NCI-H2107 treated with DMSO at 0.1 percent for 48 hours (cell line): ENCODE results near the gene CHST1.

Experiments
- DNase-seq: peaks from one replicate; lab custom pipeline; 2025; ENCODE audit not compliant: unreplicated experiment; lab: John Stamatoyannopoulos, UW

The CHST1 gene

GRCh38 chr11:45607995-45608394 lies 57.4 kb downstream of the CHST1 start:
- DNase-seq, result no peak

DNA sequence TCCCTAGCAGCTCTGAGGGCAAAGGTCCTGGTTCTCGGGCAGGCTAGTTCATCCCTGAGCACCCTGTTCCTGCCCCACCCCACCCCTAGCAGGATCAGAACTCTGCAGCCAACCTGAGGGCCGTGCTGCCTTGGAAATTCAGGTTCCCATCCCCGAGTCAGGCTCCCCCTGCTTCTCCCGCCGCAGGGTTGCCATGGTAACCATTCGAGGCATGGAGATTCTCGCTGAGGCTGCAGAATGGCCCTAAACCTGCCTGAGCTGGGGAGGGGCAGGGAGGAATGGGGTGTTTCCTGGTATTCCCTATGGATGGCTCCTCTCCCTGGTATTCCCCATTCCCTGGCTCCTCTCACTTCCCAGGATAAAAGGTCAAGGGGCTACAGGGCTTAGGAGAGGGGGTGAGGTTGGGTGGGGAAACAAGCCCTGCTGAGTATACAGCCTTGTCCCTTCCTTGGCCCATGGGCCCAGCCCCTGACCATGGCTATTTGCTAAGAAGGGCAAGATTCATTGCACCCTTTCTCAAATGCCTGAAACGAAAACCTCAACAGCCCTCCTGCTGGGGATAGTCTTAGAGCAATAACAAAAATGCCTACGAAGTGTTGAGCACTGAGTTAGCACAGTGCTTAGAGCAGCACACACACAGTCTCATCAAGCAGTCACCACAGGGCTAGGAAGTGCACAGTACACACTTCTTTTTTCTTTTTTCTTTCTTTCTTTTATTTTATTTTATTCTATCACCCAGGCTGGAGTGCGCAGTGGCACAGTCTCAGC lies 58.7 kb downstream of the CHST1 start:
- DNase-seq, result no peak

- DNase-seq, result no peak
These were observed 60.4 kb downstream of the CHST1 start for GRCh38 chr11:45605051-45605450.

DNA sequence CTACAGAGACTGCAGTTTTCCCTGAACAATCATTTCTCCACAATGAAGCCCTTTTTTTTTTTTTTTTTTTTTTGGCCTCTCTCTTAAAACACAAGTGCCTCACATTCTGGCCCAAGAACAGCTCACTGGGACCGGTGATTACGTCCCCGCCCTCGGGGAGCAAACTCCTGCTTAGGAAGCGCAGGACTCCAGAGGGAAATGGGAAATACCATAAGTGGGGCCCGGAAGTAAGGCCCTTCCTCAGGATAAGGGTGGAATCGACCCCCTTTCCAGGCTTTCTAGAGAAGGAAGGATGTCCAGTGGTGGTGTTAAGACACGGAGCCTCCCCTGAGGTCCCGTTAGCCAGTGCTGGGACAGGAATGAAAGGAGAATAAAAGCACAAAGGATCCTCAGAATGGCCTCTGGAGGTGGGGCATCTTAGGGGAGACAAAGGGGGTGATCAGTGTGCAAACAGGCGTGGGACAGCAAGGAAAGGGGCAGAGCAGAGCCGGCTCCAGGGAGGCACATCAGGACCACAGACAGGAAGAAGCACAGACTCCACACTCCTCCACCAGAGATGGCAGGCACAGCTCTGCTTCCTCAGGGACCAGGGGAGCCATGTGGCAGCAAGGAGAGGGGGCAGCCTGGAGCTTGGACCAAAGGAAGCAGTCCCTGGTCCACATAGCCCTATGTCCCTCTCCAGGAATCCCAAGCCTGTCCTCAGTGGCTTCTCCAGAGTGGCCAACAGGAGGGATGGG lies 61.3 kb downstream of the CHST1 start:
- DNase-seq, result no peak

DNA sequence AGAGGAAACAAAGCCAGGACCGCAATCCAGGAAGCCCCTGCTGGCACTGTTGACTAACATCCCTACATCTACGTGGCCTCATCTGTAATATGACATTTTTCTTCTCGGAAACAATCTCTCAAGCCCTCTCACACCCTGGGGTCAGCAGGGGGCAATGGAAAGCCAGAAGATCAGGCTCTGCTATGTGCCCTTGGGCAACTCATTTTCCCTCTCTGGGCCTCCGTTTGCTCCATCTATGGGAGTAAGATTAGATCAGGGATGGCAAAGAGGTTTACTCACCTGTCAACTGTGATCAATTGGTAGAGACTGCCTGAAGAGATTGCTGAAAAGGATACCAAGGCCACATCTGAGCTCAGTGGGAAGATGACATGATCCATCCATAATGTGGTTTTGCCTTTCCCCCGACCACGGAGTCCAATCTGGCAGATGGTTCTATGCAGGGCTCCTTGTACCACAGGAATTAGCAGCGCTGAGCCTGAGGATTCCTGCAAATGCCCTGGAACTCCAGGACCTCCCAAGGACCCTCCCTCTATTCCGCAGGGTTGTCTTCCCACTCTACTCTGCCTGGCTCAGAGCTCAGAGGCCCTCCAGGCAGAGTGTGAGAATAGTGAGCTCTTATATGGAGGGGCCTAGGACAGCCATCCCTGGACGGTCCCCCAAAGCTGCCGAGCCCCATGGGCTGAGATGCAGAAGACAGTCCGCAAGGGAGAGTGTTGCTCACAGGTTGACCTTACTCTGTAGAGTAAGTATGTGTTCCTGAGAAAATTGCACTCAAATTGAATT lies 66.1 kb downstream of the CHST1 start:
- DNase-seq, result no peak
